KOPT-K1 (cell line): Measurements from ENCODE around the gene MRPL46.

Experiments
- H3K27ac ChIP-seq: fragments of 200-600 bp; sonication (generic); 2 replicates; pipeline ENCODE4 v1.5.1; 2016; ENCODE audit warnings: antibody characterized with exemption, mild to moderate bottlenecking, low read depth, low read length; ENCODE audit not compliant: poor library complexity, severe bottlenecking
- H3K36me3 ChIP-seq: fragments of 200-600 bp; sonication (generic); 2 replicates; pipeline ENCODE4 v1.5.1; 2017; ENCODE audit warnings: antibody characterized with exemption, mild to moderate bottlenecking, low read length, moderate library complexity; ENCODE audit not compliant: insufficient read depth
- H3K9me3 ChIP-seq: fragments of 200-600 bp; sonication (generic); 2 replicates; pipeline ENCODE4 v1.5.1; 2017; ENCODE audit warnings: antibody characterized with exemption, low read length, mild to moderate bottlenecking; ENCODE audit not compliant: insufficient read depth, poor library complexity, severe bottlenecking

The MRPL46 gene

GRCh38 chr15:88467073-88467934, at the start of gene MRPL46, which contains the start of gene MRPS11:
TSS of gene MRPL46 (minus strand) at chr15:88467388. CDS start at chr15:88467377, 11 bp downstream.
TSS of gene MRPS11 (plus strand) at chr15:88467708. CDS start at chr15:88467718, 10 bp downstream.
- Histone ChIP-seq H3K9me3 (no peaks in the 10 kb centered on the region), H3K27ac (peak within 1 kb of the TSS; percentile 95), H3K36me3 (peaks cover 65% of the 10 kb centered on the region)

DNA sequence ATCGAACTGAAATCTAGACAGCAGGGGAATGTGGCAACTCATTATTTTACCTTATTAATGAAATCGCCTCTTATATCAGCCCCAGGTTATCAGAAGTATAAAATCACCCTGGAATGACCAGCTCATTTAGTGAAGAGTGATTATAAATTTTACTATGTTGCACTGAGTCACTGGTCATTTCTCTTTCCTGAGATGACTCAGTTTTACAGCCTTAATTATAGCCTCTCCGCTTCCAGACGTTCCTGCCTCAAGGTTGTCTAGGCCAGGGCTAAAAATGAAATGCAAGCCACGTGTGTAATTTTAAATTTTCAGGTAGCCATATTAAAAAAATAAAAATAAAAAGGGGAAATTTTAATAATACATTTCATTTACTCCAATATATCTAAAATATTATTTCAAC, 46.0 kb upstream of the MRPL46 start:
- H3K36me3 ChIP-seq, result no peaks in the 10 kb centered on the region
- H3K27ac ChIP-seq, result no peak overlapping the region
- H3K9me3 ChIP-seq, result no peaks in the 10 kb centered on the region

GRCh38 chr15:88512601-88513000, 45.4 kb upstream of the MRPL46 start:
- H3K9me3 ChIP-seq, result no peaks in the 10 kb centered on the region
- no peaks in the 10 kb centered on the region for H3K36me3 ChIP-seq
- H3K27ac ChIP-seq, result no peak overlapping the region

GRCh38 chr15:88512078-88512477, 44.9 kb upstream of the MRPL46 start:
- no peaks in the 10 kb centered on the region for H3K9me3 ChIP-seq
- no peaks in the 10 kb centered on the region for H3K36me3 ChIP-seq
- H3K27ac ChIP-seq, result no peak overlapping the region

- H3K27ac ChIP-seq, result no peak overlapping the region
- H3K36me3 ChIP-seq, result no peaks in the 10 kb centered on the region
- H3K9me3 ChIP-seq, result no peaks in the 10 kb centered on the region
These were observed 44.0 kb upstream of the MRPL46 start for GRCh38 chr15:88511161-88511560.

GRCh38 chr15:88509964-88510363, 42.8 kb upstream of the MRPL46 start:
- Histone ChIP-seq H3K9me3 (no peaks in the 10 kb centered on the region), H3K27ac (no peak overlapping the region), H3K36me3 (no peaks in the 10 kb centered on the region)

DNA sequence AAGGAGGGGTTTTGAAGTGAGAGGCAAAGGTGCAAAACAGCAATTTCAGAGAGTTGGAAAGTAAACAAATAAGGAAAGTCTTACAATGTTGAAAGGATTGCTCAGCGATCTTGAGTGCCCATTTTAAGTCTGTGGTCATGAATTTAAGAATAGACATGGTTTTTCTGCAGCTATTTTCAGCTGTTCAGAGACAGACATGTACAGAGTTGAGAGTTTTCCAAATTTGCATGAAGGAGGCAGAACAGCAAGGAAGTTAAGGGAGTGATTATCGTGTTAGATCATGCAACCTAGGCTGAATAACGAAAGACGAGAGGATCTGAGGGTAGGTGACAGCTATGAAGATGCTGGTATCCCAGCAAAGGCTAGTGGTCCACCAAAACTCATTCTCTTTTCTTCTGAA, 42.1 kb upstream of the MRPL46 start:
- Histone ChIP-seq H3K9me3 (no peaks in the 10 kb centered on the region), H3K36me3 (no peaks in the 10 kb centered on the region), H3K27ac (no peak overlapping the region)

GRCh38 chr15:88506628-88507027, 39.4 kb upstream of the MRPL46 start:
- no peak overlapping the region for H3K27ac ChIP-seq
- no peaks in the 10 kb centered on the region for H3K9me3 ChIP-seq
- H3K36me3 ChIP-seq, result no peaks in the 10 kb centered on the region

- no peaks in the 10 kb centered on the region for H3K9me3 ChIP-seq
These were observed 38.5 kb upstream of the MRPL46 start for GRCh38 chr15:88505721-88506120.

DNA sequence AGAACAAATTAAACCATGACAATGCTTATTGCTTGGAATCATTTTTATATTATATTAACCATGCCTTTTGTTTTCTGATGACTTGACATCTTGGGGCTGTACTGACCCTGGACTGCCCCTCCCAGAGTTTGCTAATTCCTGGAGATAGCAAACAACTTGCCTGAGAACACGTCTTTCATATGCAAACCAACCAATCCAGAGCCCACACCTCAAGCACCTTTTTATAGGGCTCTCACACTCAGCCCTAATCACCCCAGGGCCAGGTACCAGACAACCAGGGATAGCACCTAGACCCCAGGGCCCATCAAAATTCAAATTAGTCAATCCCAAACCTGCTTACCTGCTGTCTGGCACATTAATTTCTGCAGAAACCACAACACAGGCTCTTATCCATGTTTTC, 37.3 kb upstream of the MRPL46 start:
- Histone ChIP-seq H3K9me3 (no peaks in the 10 kb centered on the region), H3K36me3 (no peaks in the 10 kb centered on the region), H3K27ac (no peak overlapping the region)

More at GRCh38 chr15:88505721-88506120, 38.5 kb upstream of the MRPL46 start:
- no peaks in the 10 kb centered on the region for H3K36me3 ChIP-seq
- H3K27ac ChIP-seq, result no peak overlapping the region

DNA sequence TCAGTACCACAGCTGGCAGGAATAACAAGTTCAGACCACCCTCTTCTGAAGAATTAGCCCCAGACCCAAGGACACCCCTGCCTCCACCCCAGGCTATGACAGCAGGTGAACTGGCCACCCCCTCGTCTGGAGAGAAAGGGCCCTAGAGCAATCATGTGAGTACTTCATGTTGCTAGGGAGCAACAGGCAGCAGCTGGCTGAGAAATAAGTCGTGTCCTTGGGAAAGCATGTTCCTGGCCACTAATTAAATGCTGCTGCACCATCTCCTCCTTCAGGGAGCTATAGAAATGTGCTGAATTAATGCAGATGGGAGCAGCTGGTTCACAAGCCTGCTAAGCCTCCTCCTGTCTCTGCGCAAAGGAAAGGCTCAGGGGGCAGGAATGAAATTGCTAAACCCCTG, 31.8 kb upstream of the MRPL46 start:
- H3K27ac ChIP-seq, result no peak overlapping the region
- no peaks in the 10 kb centered on the region for H3K36me3 ChIP-seq
- no peaks in the 10 kb centered on the region for H3K9me3 ChIP-seq

- H3K9me3 ChIP-seq, result no peaks in the 10 kb centered on the region
- no peak overlapping the region for H3K27ac ChIP-seq
- no peaks in the 10 kb centered on the region for H3K36me3 ChIP-seq
These were observed 30.0 kb upstream of the MRPL46 start for GRCh38 chr15:88497109-88497765.

GRCh38 chr15:88493844-88494243, 26.7 kb upstream of the MRPL46 start:
- H3K36me3 ChIP-seq, result no peaks in the 10 kb centered on the region
- H3K9me3 ChIP-seq, result no peaks in the 10 kb centered on the region
- H3K27ac ChIP-seq, result no peak overlapping the region

GRCh38 chr15:88491158-88491557, 24.0 kb upstream of the MRPL46 start:
- Histone ChIP-seq H3K9me3 (no peaks in the 10 kb centered on the region), H3K27ac (no peak overlapping the region), H3K36me3 (no peaks in the 10 kb centered on the region)

- Histone ChIP-seq H3K36me3 (no peaks in the 10 kb centered on the region), H3K27ac (no peak overlapping the region)
These were observed 22.8 kb upstream of the MRPL46 start for GRCh38 chr15:88490036-88490435.

More at GRCh38 chr15:88490036-88490435, 22.8 kb upstream of the MRPL46 start:
- H3K9me3 ChIP-seq, result no peaks in the 10 kb centered on the region
